Neural cell (in vitro differentiated cells): ENCODE results near the gene GPR21.

Experiments used
- CTCF ChIP-seq: fragments of 450-650 bp; IDR thresholded peaks from 2 replicates; pipeline ENCODE4 v1.5.1; 2014; ENCODE audit warnings: antibody characterized with exemption, mild to moderate bottlenecking, moderate library complexity; ENCODE audit not compliant: poor library complexity, severe bottlenecking
- MXI1 ChIP-seq: fragments of 450-650 bp; conservative IDR thresholded peaks from 2 replicates; pipeline ENCODE4 v1.6.1; 2014; ENCODE audit warnings: antibody characterized with exemption, mild to moderate bottlenecking; ENCODE audit not compliant: poor library complexity, severe bottlenecking
- POLR2AphosphoS5 ChIP-seq: IDR thresholded peaks from 2 replicates; pipeline ENCODE4 v1.6.1; 2012

DNA sequence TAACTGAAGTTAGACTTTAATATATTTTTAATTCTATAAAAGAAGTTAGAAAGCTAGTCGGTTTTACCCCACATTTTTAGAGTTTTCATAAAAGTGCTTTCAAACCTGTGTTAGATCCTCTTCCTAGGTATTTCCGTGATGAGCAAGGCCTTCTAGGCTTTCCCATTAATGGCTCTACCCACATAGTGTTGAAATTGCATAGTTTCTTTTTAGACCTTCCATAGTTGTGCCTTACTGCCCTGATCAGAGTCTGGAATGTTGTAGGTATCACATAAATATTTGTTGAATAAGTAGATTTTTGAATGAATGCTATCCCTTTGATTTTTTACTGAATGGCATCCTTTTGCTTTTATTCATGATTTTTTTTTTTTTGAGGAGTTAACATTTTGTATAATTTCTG lies 45.3 kb upstream of the GPR21 start:
- no peak for TF ChIP-seq CTCF
- no peak for TF ChIP-seq POLR2AphosphoS5
- TF ChIP-seq MXI1 = no peak
